GM21367 (cell line): ENCODE data around the gene TSC22D2.
"Not testable (repeated sequence)": the region's sequence is repeated elsewhere in the genome, so short reads cannot be mapped to it uniquely, and the experiment has no call there.

ENCODE experiments used
- ATAC-seq: cut with Tn5 transposase; IDR thresholded peaks from one replicate; pipeline ENCODE4 v1.9.1; 2021; ENCODE audit not compliant: unreplicated experiment

TSC22D2 gene

GRCh38 chr3:150446470-150446977, 38.4 kb downstream of the TSC22D2 start:
- no peak for ATAC-seq

- no peak for ATAC-seq
Observed at GRCh38 chr3:150447084-150447483, 39.0 kb downstream of the TSC22D2 start.

GRCh38 chr3:150447631-150448465, 39.8 kb downstream of the TSC22D2 start:
- ATAC-seq = no peak

GRCh38 chr3:150449169-150449721, 41.1 kb downstream of the TSC22D2 start:
- ATAC-seq = no peak

GRCh38 chr3:150450916-150451315, 42.8 kb downstream of the TSC22D2 start:
- ATAC-seq = no peak

GRCh38 chr3:150451329-150452048, 43.4 kb downstream of the TSC22D2 start:
- ATAC-seq = no peak

- ATAC-seq = no peak
Observed at GRCh38 chr3:150453353-150453752, 45.3 kb downstream of the TSC22D2 start.

GRCh38 chr3:150454085-150454484, 46.0 kb downstream of the TSC22D2 start:
- no peak for ATAC-seq

GRCh38 chr3:150454622-150455021, 46.5 kb downstream of the TSC22D2 start:
- no peak for ATAC-seq

- no peak for ATAC-seq
Observed at GRCh38 chr3:150455341-150455740, 47.2 kb downstream of the TSC22D2 start.

- ATAC-seq = no peak
Observed at GRCh38 chr3:150458001-150458400, 49.9 kb downstream of the TSC22D2 start.

GRCh38 chr3:150460484-150460883, 52.4 kb downstream of the TSC22D2 start:
- ATAC-seq = no peak

GRCh38 chr3:150461399-150461798, 53.3 kb downstream of the TSC22D2 start:
- ATAC-seq = no peak

- ATAC-seq = no peak
Observed at GRCh38 chr3:150462108-150462507, 54.0 kb downstream of the TSC22D2 start.

- ATAC-seq = no peak
Observed at GRCh38 chr3:150464684-150465083, 56.6 kb downstream of the TSC22D2 start.

- ATAC-seq = no peak
Observed at GRCh38 chr3:150467381-150467780, 59.3 kb downstream of the TSC22D2 start.

GRCh38 chr3:150469031-150469930, 61.2 kb downstream of the TSC22D2 start:
- no peak for ATAC-seq

- ATAC-seq = no peak
Observed at GRCh38 chr3:150469931-150470740, 62.0 kb downstream of the TSC22D2 start.

GRCh38 chr3:150472421-150472820, 64.3 kb downstream of the TSC22D2 start:
- no peak for ATAC-seq

GRCh38 chr3:150473161-150473560, 65.1 kb downstream of the TSC22D2 start:
- not testable (repeated sequence) for ATAC-seq
